SU-DHL-6 (cell line): ENCODE measurements around the gene SPECC1.

Experiments
- CTCF ChIP-seq: fragments of 200-600 bp; sonication (generic); IDR thresholded peaks from one replicate; pipeline ENCODE4 v1.5.1; 2017; ENCODE audit warnings: antibody characterized with exemption, mild to moderate bottlenecking, low read length, moderate library complexity; ENCODE audit not compliant: insufficient read depth, poor library complexity, severe bottlenecking
- EZH2phosphoT487 ChIP-seq: fragments of 200-600 bp; sonication (generic), shearing (Covaris generic); conservative IDR thresholded peaks from 2 replicates; pipeline ENCODE4 v1.6.1; 2018; ENCODE audit warnings: mild to moderate bottlenecking, antibody characterized with exemption, low read length, moderate library complexity, mixed read lengths

DNA sequence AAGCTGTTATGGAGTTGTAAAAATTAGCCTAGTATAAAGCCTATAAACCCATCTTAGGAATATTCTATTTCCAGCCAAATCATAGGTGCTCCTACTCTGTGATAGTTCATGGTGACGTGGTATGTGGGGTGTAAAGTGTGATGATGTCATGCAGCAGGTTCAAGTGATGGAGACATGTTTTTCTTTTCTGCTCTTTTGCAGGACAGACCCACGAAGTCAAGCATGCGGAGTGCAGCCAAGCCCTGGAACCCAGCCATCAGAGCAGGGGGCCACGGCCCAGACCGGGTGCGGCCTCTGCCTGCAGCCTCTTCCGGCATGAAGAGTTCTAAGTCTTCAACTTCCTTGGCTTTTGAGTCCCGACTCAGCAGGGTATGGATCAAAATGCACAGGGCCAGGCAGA is 87.3 kb downstream of the SPECC1 start:
- TF ChIP-seq CTCF (no peak), EZH2phosphoT487 (no peak)
